H1 (cell line): Measurements from ENCODE around the gene IQGAP1. TPM values are rescaled to one million over a fixed set of nuclear protein-coding genes. Genes with fewer than 3 reads are reported as not detected.
"Not testable (repeated sequence)": the region's sequence is repeated elsewhere in the genome, so short reads cannot be mapped to it uniquely, and the experiment has no call there.

Source experiments
- CTCF ChIA-PET: fragments of 300-600 bp; sonication (Branson Sonifier 250); formaldehyde crosslinking; loops from one replicate; lab custom pipeline; 2021; ENCODE audit not compliant: partially characterized antibody; lab: Charles Lee
- POLR2A ChIA-PET: fragments of 300-600 bp; sonication (Branson Sonifier 250); formaldehyde crosslinking; loops from one replicate; lab custom pipeline; 2021; ENCODE audit warnings: inconsistent platforms; ENCODE audit not compliant: partially characterized antibody; lab: Charles Lee
- DNase-seq, 2 experiments: peaks; one replicate each; pipeline versions ENCODE4 v3.0.0 to v3.0.0-alpha.2; 2010 to 2022; ENCODE audit warnings: low spot score in 2 of 2, low read depth in 1 of 2, mixed read lengths in 1 of 2
- FAIRE-seq: peaks from 2 replicates; lab custom pipeline; 2011; peaks lifted over from hg19 to GRCh38; lab: Jason Lieb, UNC
- H2AFZ ChIP-seq: 2 replicates; pipeline ENCODE4 v1.8.1; 2012; ENCODE audit warnings: low read length, inconsistent platforms
- H2AK5ac ChIP-seq: 2 replicates; pipeline ENCODE4 v1.6.1; 2013; ENCODE audit warnings: low read depth, low read length
- H2BK120ac ChIP-seq: replicated peaks from 2 replicates; pipeline ENCODE3; 2013; ENCODE audit warnings: low read depth, low read length, inconsistent platforms
- H2BK12ac ChIP-seq: 2 replicates; pipeline ENCODE4 v1.6.1; 2013; ENCODE audit warnings: low read depth, low read length
- H2BK15ac ChIP-seq: 2 replicates; pipeline ENCODE4 v1.6.1; 2013; ENCODE audit warnings: low read length
- H2BK20ac ChIP-seq: 2 replicates; pipeline ENCODE4 v1.6.1; 2013; ENCODE audit warnings: low read length
- H2BK5ac ChIP-seq: 2 replicates; pipeline ENCODE4 v1.6.1; 2013; ENCODE audit warnings: low read depth, low read length
- H3K14ac ChIP-seq: 2 replicates; pipeline ENCODE4 v1.6.1; 2013; ENCODE audit warnings: inconsistent platforms; ENCODE audit not compliant: insufficient read length
- H3K18ac ChIP-seq: 2 replicates; pipeline ENCODE4 v1.6.1; 2013; ENCODE audit warnings: low read length; ENCODE audit errors: extremely low read depth
- H3K23ac ChIP-seq: 2 replicates; pipeline ENCODE4 v1.6.1; 2013; ENCODE audit warnings: inconsistent platforms; ENCODE audit not compliant: insufficient read length
- H3K23me2 ChIP-seq: 2 replicates; pipeline ENCODE4 v1.6.1; 2013; ENCODE audit warnings: low read depth, low read length
- H3K27ac ChIP-seq: 2 replicates; pipeline ENCODE4 v1.6.1; 2011; ENCODE audit warnings: low read depth, low read length, inconsistent platforms
- H3K27me3 ChIP-seq, 4 experiments: replicated peaks in 1 of 4; 1 replicate in 1 of 4; 2 replicates in 3 of 4; pipeline versions ENCODE4 v1.6.1 to v1.8.1; 2011 to 2013; ENCODE audit warnings: low read length in 3 of 4, mild to moderate bottlenecking in 3 of 4, inconsistent platforms in 2 of 4, mixed read lengths in 2 of 4, moderate library complexity in 1 of 4; ENCODE audit not compliant: control insufficient read depth in 3 of 4, insufficient read depth in 3 of 4; ENCODE audit errors: extremely low read depth in 1 of 4
- H3K36me3 ChIP-seq, 4 experiments: 2 replicates each; pipeline versions ENCODE4 v1.6.1 to v1.8.1; 2011 to 2013; ENCODE audit warnings: mild to moderate bottlenecking in 4 of 4, low read length in 3 of 4, moderate library complexity in 2 of 4, control low read depth in 1 of 4, inconsistent platforms in 1 of 4; ENCODE audit not compliant: insufficient read depth in 4 of 4, control insufficient read depth in 2 of 4
- H3K4ac ChIP-seq: replicated peaks from 2 replicates; pipeline ENCODE3; 2013; ENCODE audit warnings: low read length, low read depth, mixed read lengths, inconsistent platforms; ENCODE audit not compliant: insufficient read length
- H3K4me1 ChIP-seq, 4 experiments: replicated peaks in 1 of 4; 1 replicate in 1 of 4; 2 replicates in 3 of 4; pipeline versions ENCODE4 v1.6.1 to v1.8.1; 2011 to 2013; ENCODE audit warnings: low read length in 3 of 4, inconsistent platforms in 2 of 4, mixed read lengths in 1 of 4; ENCODE audit not compliant: insufficient read depth in 4 of 4, control insufficient read depth in 3 of 4
- H3K4me2 ChIP-seq, 2 experiments: 2 replicates each; pipeline versions ENCODE4 v1.6.1 to v1.8.1; 2011 to 2013; ENCODE audit warnings: low read depth in 2 of 2, low read length in 2 of 2, control low read depth in 1 of 2, inconsistent platforms in 1 of 2, mild to moderate bottlenecking in 1 of 2; ENCODE audit not compliant: insufficient read depth in 1 of 2
- H3K4me3 ChIP-seq, 4 experiments: fragments of 200-600, 300-600 bp in 1 of 4; sonication (generic), shearing (Covaris generic), sonication (Bioruptor Twin) in 1 of 4; 2 replicates each; pipeline versions ENCODE4 v1.5.1 to v1.8.1; 2011 to 2016; ENCODE audit warnings: low read length in 4 of 4, low read depth in 3 of 4, control low read depth in 2 of 4, inconsistent platforms in 2 of 4, mild to moderate bottlenecking in 2 of 4, mixed read lengths in 1 of 4, moderate library complexity in 1 of 4; ENCODE audit not compliant: insufficient read depth in 2 of 4; ENCODE audit errors: extremely low read depth in 1 of 4
- H3K56ac ChIP-seq: replicated peaks from 2 replicates; pipeline ENCODE3; 2013; ENCODE audit warnings: low read depth, mild to moderate bottlenecking, mixed read lengths, low read length, inconsistent platforms; ENCODE audit not compliant: insufficient read length
- H3K79me1 ChIP-seq: 2 replicates; pipeline ENCODE4 v1.6.1; 2013; ENCODE audit warnings: low read depth, low read length, control low read depth
- H3K79me2 ChIP-seq, 2 experiments: 2 replicates each; pipeline versions ENCODE4 v1.6.1 to v1.8.1; 2012 to 2013; ENCODE audit warnings: low read length in 2 of 2, mild to moderate bottlenecking in 2 of 2, inconsistent platforms in 1 of 2; ENCODE audit not compliant: insufficient read depth in 2 of 2, control insufficient read depth in 1 of 2
- H3K9ac ChIP-seq, 4 experiments: replicated peaks in 1 of 4; 1 replicate in 1 of 4; 2 replicates in 3 of 4; pipeline versions ENCODE4 v1.6.1 to v1.8.1; 2011 to 2013; ENCODE audit warnings: low read depth in 3 of 4, low read length in 3 of 4, control low read depth in 2 of 4, mild to moderate bottlenecking in 2 of 4, moderate library complexity in 2 of 4, inconsistent platforms in 1 of 4; ENCODE audit errors: extremely low read depth in 1 of 4
- H3K9me3 ChIP-seq, 2 experiments: 2 replicates each; pipeline versions ENCODE4 v1.6.1 to v1.8.1; 2012 to 2013; ENCODE audit warnings: mild to moderate bottlenecking in 2 of 2, moderate library complexity in 2 of 2, control low read depth in 1 of 2, inconsistent platforms in 1 of 2, low read depth in 1 of 2, low read length in 1 of 2, mixed read lengths in 1 of 2; ENCODE audit not compliant: insufficient read depth in 2 of 2
- H4K20me1 ChIP-seq, 2 experiments: replicated peaks in 1 of 2; 2 replicates each; pipeline versions ENCODE3 to v1.8.1; 2011 to 2013; ENCODE audit warnings: inconsistent platforms in 2 of 2, low read length in 2 of 2, mild to moderate bottlenecking in 1 of 2; ENCODE audit not compliant: insufficient read depth in 2 of 2, control insufficient read depth in 1 of 2
- H4K5ac ChIP-seq: 2 replicates; pipeline ENCODE4 v1.6.1; 2013; ENCODE audit warnings: low read length, low read depth, mixed read lengths, inconsistent platforms; ENCODE audit not compliant: insufficient read length
- H4K8ac ChIP-seq: 2 replicates; pipeline ENCODE4 v1.8.0; 2013; ENCODE audit warnings: mild to moderate bottlenecking, moderate library complexity, low read length, inconsistent platforms; ENCODE audit not compliant: insufficient read depth; ENCODE audit errors: extremely low read depth
- H4K91ac ChIP-seq: replicated peaks from 2 replicates; pipeline ENCODE3; 2013; ENCODE audit warnings: low read length, mixed read lengths, inconsistent platforms; ENCODE audit not compliant: insufficient read length
- EGR1 ChIP-seq: IDR thresholded peaks from 2 replicates; pipeline ENCODE4 v1.6.1; 2011; ENCODE audit warnings: low read depth, low read length, borderline replicate concordance
- FOSL1 ChIP-seq: IDR thresholded peaks from 2 replicates; pipeline ENCODE4 v1.6.1; 2011; ENCODE audit warnings: mild to moderate bottlenecking, low read depth, low read length, moderate library complexity; ENCODE audit not compliant: insufficient read depth
- HDAC6 ChIP-seq: IDR thresholded peaks from one replicate; pipeline ENCODE4 v1.7.1; 2012; ENCODE audit warnings: low read depth, mild to moderate bottlenecking, inconsistent platforms, low read length, moderate library complexity
- YY1 ChIP-seq: IDR thresholded peaks from 2 replicates; pipeline ENCODE4 v1.6.1; 2011; ENCODE audit warnings: low read depth, mild to moderate bottlenecking, low read length
- ZNF274 ChIP-seq: IDR thresholded peaks from 2 replicates; pipeline ENCODE4 v1.7.0; 2012; ENCODE audit warnings: low read length, borderline replicate concordance; ENCODE audit errors: extremely low read depth
- WGBS, 2 experiments: shearing (Covaris generic) in 1 of 2; methylation state at CpG; one replicate each; pipeline versions ENCODE4 v1.1.6 to v1.1.7; 2013 to 2015; ENCODE audit warnings: low lambda C conversion rate in 2 of 2, mixed read lengths in 2 of 2, inconsistent platforms in 1 of 2, low coverage in 1 of 2, missing lambda C conversion rate in 1 of 2; ENCODE audit not compliant: insufficient replicate concordance in 2 of 2, insufficient coverage in 1 of 2, insufficient read length in 1 of 2; ENCODE audit errors: extremely low coverage in 1 of 2, missing lambda C conversion rate in 1 of 2; 5-methylcytosine and 5-hydroxymethylcytosine counted together
- polyA plus RNA-seq, 7 experiments: library from polyadenylated mRNA; depleted of rRNA in 3 of 7; stranded (reverse) in 5 of 7; unstranded in 2 of 7; fragments of >200 nt in 5 of 7; fragments of 200-250 nt in 2 of 7; gene quantifications; 1 replicate in 5 of 7; 2 replicates in 1 of 7; 4 replicates in 1 of 7; pipeline versions ENCODE4 v1.2.1 to v1.2.3, GENCODE V29; 2011 to 2013; ENCODE audit warnings: missing spikeins in 2 of 7, mixed read lengths in 2 of 7
- total RNA-seq: library from RNA; stranded (reverse); fragmentation: NEBNext Ultra II Directional; extraction: Animal tissue kit (Norgen Biotek cat#: 25700); gene quantifications from 2 replicates; pipeline ENCODE4 v1.2.1, GENCODE V29; 2021

Gene IQGAP1
- total and polyA plus RNA-seq, 2 of the 8 experiments (the other 6 are each of a cell fraction or from before 2014, with no cell fraction given), result 56.0 to 138 TPM

- TF ChIP-seq FOSL1, result no peak
- no peak for TF ChIP-seq HDAC6
- no peak for TF ChIP-seq YY1
- TF ChIP-seq ZNF274, result no peak
- no peak for TF ChIP-seq EGR1
Measured at GRCh38 chr15:90513448-90513847, 125.4 kb downstream of the IQGAP1 start (continued).

DNA sequence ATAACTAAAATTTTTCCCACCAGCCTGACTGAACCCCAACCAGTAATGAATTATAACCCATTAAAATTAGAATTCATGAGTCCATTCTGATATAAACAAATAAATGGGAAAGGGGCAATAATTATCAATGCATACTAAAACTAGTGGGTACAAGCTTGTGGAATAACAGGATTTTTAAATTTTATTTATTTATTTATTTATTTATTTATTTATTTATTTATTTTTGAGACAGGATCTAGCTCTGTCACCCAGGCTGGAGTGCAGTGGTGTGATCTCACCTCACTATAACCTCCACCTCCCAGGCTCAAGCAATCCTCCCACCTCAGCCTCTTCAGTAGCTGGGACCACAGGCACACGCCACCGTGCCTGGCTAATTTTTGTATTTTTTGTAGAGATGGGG is 125.9 kb downstream of the IQGAP1 start:
- POLR2A ChIA-PET, H2BK5ac ChIP-seq, DNase-seq, H3K79me2 ChIP-seq, H3K27me3 ChIP-seq, H3K79me1 ChIP-seq, H3K18ac ChIP-seq, H2BK12ac ChIP-seq, H3K9ac ChIP-seq, H4K5ac ChIP-seq, H3K36me3 ChIP-seq, FAIRE-seq, H2BK15ac ChIP-seq, H3K4me1 ChIP-seq, H3K4me2 ChIP-seq, H2BK20ac ChIP-seq, H4K8ac ChIP-seq, H3K14ac ChIP-seq, H2AK5ac ChIP-seq, H3K23ac ChIP-seq, H3K27ac ChIP-seq, H3K9me3 ChIP-seq, H3K56ac ChIP-seq, H3K4ac ChIP-seq, H2AFZ ChIP-seq, H3K23me2 ChIP-seq, H2BK120ac ChIP-seq, H3K4me3 ChIP-seq, H4K20me1 ChIP-seq, H4K91ac ChIP-seq: not testable (repeated sequence)
- CTCF ChIA-PET, result interaction anchor here (3.0 kb wide), 1 partner anchor 194 kb away, joined by 14 read pairs; no protein-coding TSS in a partner anchor
- WGBS, 2 experiments, result 50% methylated on average over 2 of the region's 2 CpGs; no CpG with 5 or more reads in 1 of the 2 experiments
